Measurements from ENCODE around the gene FSTL4. TPM values are rescaled to one million over a fixed set of nuclear protein-coding genes. Genes with fewer than 3 reads are reported as not detected.

Gene FSTL4
- total and polyA plus RNA-seq, 12 donors, result 0.01 to 0.42 (median 0.38) TPM; not detected in 6

GRCh38 chr5:133307275-133307674 is 305.1 kb downstream of the FSTL4 start:
- Histone ChIP-seq H3K27ac (no peak overlapping the region), H3K9me3 (no peaks in the 10 kb centered on the region), H3K36me3 (no peaks in the 10 kb centered on the region), H3K4me1 (no peaks in the 10 kb centered on the region), H3K4me3 (no peak overlapping the region), H3K27me3 (peaks cover 0 to 9% (median 0%) of the 10 kb centered on the region in 7 donors)
- ATAC-seq (no peak), DNase-seq (no peak)
- intact Hi-C loops (cut with DNase I), result no loop called here
- 90 to 91% methylated on average over 6 of the region's 6 CpGs for WGBS, 2 donors
- TF ChIP-seq CTCF (IDR thresholded peaks at IDR 0.05), result no peak

- 45 to 56% methylated on average over 2 of the region's 2 CpGs for WGBS, 2 donors
- intact Hi-C loops (cut with DNase I), result no loop called here
- ATAC-seq (no peak), DNase-seq (no peak)
- no peak for TF ChIP-seq CTCF (IDR thresholded peaks at IDR 0.05)
- Histone ChIP-seq H3K9me3 (no peaks in the 10 kb centered on the region), H3K27me3 (peaks cover 0 to 12% (median 0%) of the 10 kb centered on the region in 7 donors), H3K36me3 (no peaks in the 10 kb centered on the region), H3K4me3 (no peak overlapping the region), H3K27ac (no peak overlapping the region), H3K4me1 (no peaks in the 10 kb centered on the region)
Observed at GRCh38 chr5:133304707-133305216, 307.6 kb downstream of the FSTL4 start.

- Histone ChIP-seq H3K36me3 (no peaks in the 10 kb centered on the region), H3K27me3 (peaks cover 0 to 12% (median 0%) of the 10 kb centered on the region in 7 donors), H3K27ac (no peak overlapping the region), H3K4me1 (no peaks in the 10 kb centered on the region), H3K4me3 (no peak overlapping the region), H3K9me3 (no peaks in the 10 kb centered on the region)
- no peak for ATAC-seq
- no peak for TF ChIP-seq CTCF (IDR thresholded peaks at IDR 0.05)
- WGBS, 2 donors, result 54 to 66% methylated on average over 2 of the region's 2 CpGs
- intact Hi-C loops (cut with DNase I), result no loop called here
- no peak for DNase-seq
Observed at GRCh38 chr5:133304178-133304577, 308.2 kb downstream of the FSTL4 start.

- no peaks in the 10 kb centered on the region for H3K9me3 ChIP-seq
- peak in 1 of 2 donors; percentile 24 for DNase-seq
- ATAC-seq, result peak in 4 of 8 donors; percentile 10 to 71 (median 38)
- WGBS, 2 donors, result 43 to 67% methylated on average over 2 of the region's 2 CpGs
- no peak overlapping the region for H3K4me3 ChIP-seq
- H3K27ac ChIP-seq, result no peak overlapping the region
- no peak for TF ChIP-seq CTCF (IDR thresholded peaks at IDR 0.05)
- H3K27me3 ChIP-seq, result peaks cover 0 to 12% (median 0%) of the 10 kb centered on the region in 7 donors
- intact Hi-C loops (cut with DNase I), result no loop called here
- no peaks in the 10 kb centered on the region for H3K36me3 ChIP-seq
- no peaks in the 10 kb centered on the region for H3K4me1 ChIP-seq
Observed at GRCh38 chr5:133303298-133303697, 309.0 kb downstream of the FSTL4 start.

Data from heart right ventricle (tissue), 16 donors.